ENCODE measurements around the gene MAD1L1.
A peak's percentile ranks its signal among the peaks of the same experiment; 100 is the strongest.

Gene MAD1L1

GRCh38 chr7:2219136-2219535 is 13.6 kb downstream of the MAD1L1 start:
- no peak for DNase-seq (ENCODE audit: low read depth in 2 of 2)

DNA sequence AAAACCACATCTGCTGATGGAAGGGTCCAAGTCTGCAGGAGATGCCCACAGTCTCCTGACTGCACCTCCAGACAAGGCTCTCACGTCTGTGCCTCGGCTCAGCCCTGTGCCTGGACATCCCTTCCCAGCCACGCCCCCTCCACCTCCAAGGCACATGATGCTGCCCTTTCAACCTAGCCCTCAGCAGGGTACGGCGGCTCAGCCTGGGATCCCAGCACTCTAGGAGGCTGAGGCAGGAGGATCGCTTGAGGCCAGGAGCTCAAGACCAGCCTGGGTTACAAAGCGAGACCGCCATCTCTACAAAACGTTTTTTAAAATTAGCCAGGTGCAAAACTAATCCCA is 14.3 kb downstream of the MAD1L1 start:
- no peak for DNase-seq (ENCODE audit: low read depth in 2 of 2)

GRCh38 chr7:2217716-2218443 is 14.9 kb downstream of the MAD1L1 start:
- no peak for DNase-seq (ENCODE audit: low read depth in 2 of 2)

GRCh38 chr7:2217206-2217605 is 15.5 kb downstream of the MAD1L1 start:
- DNase-seq (ENCODE audit: low read depth in 2 of 2) = no peak

DNA sequence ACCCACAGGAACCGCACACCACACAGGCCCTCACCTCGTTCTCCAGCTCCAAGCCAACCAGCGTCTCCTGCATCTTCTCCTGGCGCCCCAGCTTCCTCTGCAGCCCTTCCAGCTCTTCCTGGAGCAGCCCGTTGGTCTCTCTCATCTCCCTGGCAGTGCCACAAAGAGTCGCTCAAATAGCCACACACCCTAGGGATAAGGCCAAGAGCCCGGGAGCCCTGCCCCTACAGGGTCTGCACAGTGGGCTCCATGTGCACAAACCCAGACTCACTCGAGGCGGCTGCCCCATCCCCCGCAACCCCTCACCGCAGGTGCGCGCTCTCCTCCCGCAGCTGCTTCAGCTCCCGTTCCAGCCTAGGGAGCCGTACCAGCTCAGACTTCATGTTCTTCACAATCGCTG is 16.9 kb downstream of the MAD1L1 start:
- no peak for DNase-seq (ENCODE audit: low read depth in 2 of 2)

- peak in 1 of 2 donors; percentile 5 for DNase-seq (ENCODE audit: low read depth in 2 of 2)
Observed at GRCh38 chr7:2214636-2215035, 18.1 kb downstream of the MAD1L1 start.

- no peak for DNase-seq (ENCODE audit: low read depth in 2 of 2)
Observed at GRCh38 chr7:2213551-2214215, 19.1 kb downstream of the MAD1L1 start.

DNA sequence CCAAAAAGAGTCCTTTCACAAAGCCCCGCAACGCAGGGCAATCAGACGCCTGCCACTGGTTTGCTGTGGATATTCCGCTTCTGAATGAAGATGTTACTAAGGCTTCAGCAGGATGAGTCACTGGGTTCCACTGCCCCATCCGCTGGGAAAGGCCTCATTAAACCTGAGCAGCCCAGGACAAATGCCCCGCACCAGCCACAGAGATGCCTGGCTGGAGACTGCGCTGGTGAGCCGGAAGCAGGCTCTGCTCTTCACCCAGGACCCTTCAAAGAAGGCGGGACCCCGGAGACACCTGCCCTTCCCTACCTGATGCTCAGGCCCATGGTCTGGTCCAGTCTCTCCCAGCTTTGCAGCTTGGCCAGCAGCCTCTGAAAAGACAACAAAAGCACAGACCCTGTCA is 19.8 kb downstream of the MAD1L1 start:
- no peak for DNase-seq (ENCODE audit: low read depth in 2 of 2)

DNA sequence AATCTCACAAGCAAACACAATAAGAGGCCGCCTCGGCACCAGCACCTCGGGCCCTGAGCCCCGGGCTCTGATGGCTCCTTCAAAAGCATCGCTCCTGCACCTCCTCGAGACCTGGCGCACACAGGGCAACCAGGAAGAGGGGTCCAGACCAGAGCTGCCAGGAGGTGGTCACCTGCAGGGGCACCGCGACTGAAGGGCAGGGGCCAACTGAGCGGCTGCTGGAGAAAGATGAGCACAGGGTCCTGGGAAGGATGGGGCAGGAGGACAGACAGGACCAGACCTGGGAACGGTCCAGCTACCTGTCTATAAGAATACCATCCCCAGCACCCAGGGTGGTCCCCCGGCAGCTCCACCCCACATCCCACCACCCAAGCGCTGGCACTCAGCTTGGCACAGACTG is 20.8 kb downstream of the MAD1L1 start:
- DNase-seq (ENCODE audit: low read depth in 2 of 2) = no peak

GRCh38 chr7:2211259-2211880 is 21.4 kb downstream of the MAD1L1 start:
- no peak for DNase-seq (ENCODE audit: low read depth in 2 of 2)

GRCh38 chr7:2210551-2211258 is 22.0 kb downstream of the MAD1L1 start:
- no peak for DNase-seq (ENCODE audit: low read depth in 2 of 2)

DNA sequence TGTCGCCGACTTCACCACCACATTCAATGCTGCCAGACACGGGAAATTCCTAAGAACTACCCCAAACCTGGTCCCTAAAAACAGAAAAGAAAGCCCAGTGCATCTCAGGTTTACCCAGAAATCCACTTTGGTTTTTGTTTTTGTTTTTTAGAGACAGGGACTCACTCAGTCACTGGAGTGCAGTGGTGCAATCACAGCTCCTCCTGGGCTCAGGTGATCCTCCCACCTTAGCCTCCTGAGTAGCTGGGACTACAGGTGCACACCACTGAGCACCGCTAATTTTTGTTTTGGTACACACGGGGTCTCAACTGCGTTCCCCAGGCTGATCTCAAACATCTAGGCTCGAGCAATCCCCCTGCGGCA is 22.8 kb downstream of the MAD1L1 start:
- no peak for DNase-seq (ENCODE audit: low read depth in 2 of 2)

DNA sequence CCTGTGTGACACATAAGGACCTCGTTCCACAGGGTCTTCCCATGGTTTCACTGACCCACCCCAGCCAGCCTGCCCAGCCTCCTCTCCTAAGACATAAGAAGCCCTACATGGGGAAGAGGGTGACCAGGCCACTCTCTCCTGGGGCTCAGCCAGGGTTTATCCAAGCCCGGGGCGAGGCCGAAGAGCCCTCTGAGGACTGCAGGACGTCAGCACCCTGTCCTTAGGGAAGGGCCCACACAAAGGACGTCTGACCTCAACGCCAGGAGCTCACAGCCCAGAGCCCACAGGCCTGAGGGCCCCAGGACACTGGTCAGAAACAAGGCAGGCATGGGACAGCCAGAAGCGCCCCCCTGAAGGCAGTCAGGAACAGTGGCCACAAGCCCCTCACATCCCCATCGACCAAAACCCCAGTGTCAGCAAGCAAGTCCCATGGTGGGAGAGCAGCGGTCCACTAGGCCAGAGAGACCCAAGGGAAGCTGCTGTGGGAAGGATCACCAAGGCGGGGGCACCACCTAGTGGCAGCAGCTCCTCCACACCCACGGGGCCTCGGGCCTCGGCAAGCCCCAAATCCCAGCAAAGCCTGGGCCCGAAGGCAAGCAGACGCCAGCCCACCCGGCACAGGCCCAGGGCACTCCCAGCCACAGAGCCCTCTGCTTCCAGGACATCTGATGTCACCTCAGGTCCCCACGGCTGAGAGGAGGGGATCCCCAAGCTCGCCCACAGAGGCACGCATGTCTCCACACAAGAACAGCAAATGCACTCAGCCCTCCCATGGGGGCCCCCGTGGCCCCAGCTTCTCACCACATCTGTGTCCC is 23.4 kb downstream of the MAD1L1 start:
- peak; percentile 9 to 42 for DNase-seq (ENCODE audit: low read depth in 2 of 2)

- no peak for DNase-seq (ENCODE audit: low read depth in 2 of 2)
Observed at GRCh38 chr7:2208712-2209111, 24.0 kb downstream of the MAD1L1 start.

- no peak for DNase-seq (ENCODE audit: low read depth in 2 of 2)
Observed at GRCh38 chr7:2205036-2205780, 27.5 kb downstream of the MAD1L1 start.

DNA sequence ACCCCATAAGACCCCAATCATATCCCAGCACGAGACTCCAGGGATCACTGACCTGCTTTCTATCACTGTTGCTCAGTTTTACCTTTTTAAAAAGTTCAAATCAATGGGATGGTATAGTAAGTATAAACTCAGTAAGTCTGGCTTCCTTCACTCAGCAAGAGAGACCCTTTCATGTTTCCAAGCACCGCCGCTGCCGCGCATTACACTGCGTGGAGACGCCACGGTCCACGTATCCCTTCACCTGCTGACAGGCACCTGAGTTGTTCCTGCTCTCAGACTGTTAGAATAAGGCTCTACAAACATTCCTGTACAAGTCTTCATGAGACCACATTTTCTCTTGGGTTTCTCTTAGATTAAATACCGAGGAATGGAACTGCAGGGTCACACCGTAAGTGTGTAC is 28.3 kb downstream of the MAD1L1 start:
- DNase-seq (ENCODE audit: low read depth in 2 of 2) = no peak

- DNase-seq (ENCODE audit: low read depth in 2 of 2) = no peak
Observed at GRCh38 chr7:2203766-2204300, 28.9 kb downstream of the MAD1L1 start.

- no peak for DNase-seq (ENCODE audit: low read depth in 2 of 2)
Observed at GRCh38 chr7:2202901-2203765, 29.6 kb downstream of the MAD1L1 start.

GRCh38 chr7:2202361-2202761 is 30.4 kb downstream of the MAD1L1 start:
- DNase-seq (ENCODE audit: low read depth in 2 of 2) = no peak

Data from stimulated activated CD8-positive, alpha-beta memory T cell treated with anti-CD3 and anti-CD28 coated beads, Interleukin-15, amount 100 ng/mL, for 48 hours (primary cell).